Trophoblast cell (in vitro differentiated cells and primary cell): ENCODE measurements around the gene ZNF653.

Experiments used
- DNase-seq, 2 donors: peaks; one replicate each; pipeline ENCODE4 v3.0.0-alpha.2; 2016
- H2AFZ ChIP-seq: 2 replicates; pipeline ENCODE4 v1.6.1; 2013; ENCODE audit warnings: low read length, moderate library complexity, mild to moderate bottlenecking; ENCODE audit not compliant: insufficient read depth, poor library complexity
- H2AK5ac ChIP-seq: 2 replicates; pipeline ENCODE4 v1.6.1; 2013; ENCODE audit warnings: mild to moderate bottlenecking, low read length
- H2BK120ac ChIP-seq: 2 replicates; pipeline ENCODE4 v1.6.1; 2013; ENCODE audit warnings: low read length, mild to moderate bottlenecking, moderate library complexity; ENCODE audit not compliant: insufficient read depth, poor library complexity
- H2BK12ac ChIP-seq: 2 replicates; pipeline ENCODE4 v1.6.1; 2013; ENCODE audit warnings: mild to moderate bottlenecking, low read length, moderate library complexity
- H2BK5ac ChIP-seq: 2 replicates; pipeline ENCODE4 v1.6.1; 2013; ENCODE audit warnings: low read length, low read depth, moderate library complexity, mild to moderate bottlenecking; ENCODE audit not compliant: poor library complexity
- H3K14ac ChIP-seq: 2 replicates; pipeline ENCODE4 v1.6.1; 2013; ENCODE audit warnings: mild to moderate bottlenecking, low read length
- H3K18ac ChIP-seq: 2 replicates; pipeline ENCODE4 v1.6.1; 2013; ENCODE audit warnings: mild to moderate bottlenecking, low read length
- H3K23ac ChIP-seq: 2 replicates; pipeline ENCODE4 v1.6.1; 2013; ENCODE audit warnings: low read length
- H3K27ac ChIP-seq: 2 replicates; pipeline ENCODE4 v1.5.1; 2013; ENCODE audit warnings: low read depth, mild to moderate bottlenecking, inconsistent platforms, low read length, moderate library complexity
- H3K27me3 ChIP-seq: 2 replicates; pipeline ENCODE4 v1.6.1; 2013; ENCODE audit warnings: inconsistent platforms, mild to moderate bottlenecking, low read length, moderate library complexity; ENCODE audit not compliant: insufficient read depth
- H3K36me3 ChIP-seq, 2 experiments: 1 replicate in 1 of 2; 2 replicates in 1 of 2; pipeline ENCODE4 v1.6.1; 2013; ENCODE audit warnings: low read length in 2 of 2, mild to moderate bottlenecking in 2 of 2, moderate library complexity in 1 of 2; ENCODE audit not compliant: insufficient read depth in 2 of 2, control insufficient read depth in 1 of 2
- H3K4ac ChIP-seq: 2 replicates; pipeline ENCODE4 v1.6.1; 2013; ENCODE audit warnings: low read depth, mild to moderate bottlenecking, low read length, moderate library complexity
- H3K4me1 ChIP-seq, 2 experiments: 1 replicate in 1 of 2; 2 replicates in 1 of 2; pipeline ENCODE4 v1.6.1; 2013; ENCODE audit warnings: low read length in 2 of 2, mild to moderate bottlenecking in 2 of 2, moderate library complexity in 1 of 2; ENCODE audit not compliant: insufficient read depth in 2 of 2, control insufficient read depth in 1 of 2
- H3K4me2 ChIP-seq: 2 replicates; pipeline ENCODE4 v1.6.1; 2013; ENCODE audit warnings: inconsistent platforms, mild to moderate bottlenecking, low read length, moderate library complexity
- H3K4me3 ChIP-seq: 2 replicates; pipeline ENCODE4 v1.5.1; 2013; ENCODE audit warnings: mild to moderate bottlenecking, low read depth, low read length, inconsistent platforms
- H3K79me1 ChIP-seq: one replicate; pipeline ENCODE4 v1.6.1; 2013; ENCODE audit warnings: low read length
- H3K79me2 ChIP-seq: 2 replicates; pipeline ENCODE4 v1.6.1; 2013; ENCODE audit warnings: low read length, mild to moderate bottlenecking; ENCODE audit not compliant: control insufficient read depth, insufficient read depth, poor library complexity
- H3K9ac ChIP-seq: 2 replicates; pipeline ENCODE4 v1.6.1; 2013; ENCODE audit warnings: mild to moderate bottlenecking, low read length
- H3K9me3 ChIP-seq: 2 replicates; pipeline ENCODE4 v1.6.1; 2013; ENCODE audit warnings: low read depth, mild to moderate bottlenecking, control low read depth, inconsistent platforms, low read length; ENCODE audit not compliant: insufficient read depth
- H4K12ac ChIP-seq: 2 replicates; pipeline ENCODE4 v1.6.1; 2013; ENCODE audit warnings: low read depth, mild to moderate bottlenecking, low read length, moderate library complexity
- H4K8ac ChIP-seq: 2 replicates; pipeline ENCODE4 v1.6.1; 2013; ENCODE audit warnings: low read depth, mild to moderate bottlenecking, low read length, moderate library complexity
- H4K91ac ChIP-seq: one replicate; pipeline ENCODE4 v1.6.1; 2013; ENCODE audit warnings: low read depth, mild to moderate bottlenecking, low read length, moderate library complexity
- WGBS: extraction: QIAGEN DNeasy Blood & Tissue Kit; methylation state at CpG from one replicate; pipeline ENCODE4 v1.1.7; 2013; ENCODE audit warnings: missing lambda C conversion rate; ENCODE audit not compliant: insufficient read length, insufficient coverage; ENCODE audit errors: extremely low coverage; 5-methylcytosine and 5-hydroxymethylcytosine counted together

ZNF653 gene

DNA sequence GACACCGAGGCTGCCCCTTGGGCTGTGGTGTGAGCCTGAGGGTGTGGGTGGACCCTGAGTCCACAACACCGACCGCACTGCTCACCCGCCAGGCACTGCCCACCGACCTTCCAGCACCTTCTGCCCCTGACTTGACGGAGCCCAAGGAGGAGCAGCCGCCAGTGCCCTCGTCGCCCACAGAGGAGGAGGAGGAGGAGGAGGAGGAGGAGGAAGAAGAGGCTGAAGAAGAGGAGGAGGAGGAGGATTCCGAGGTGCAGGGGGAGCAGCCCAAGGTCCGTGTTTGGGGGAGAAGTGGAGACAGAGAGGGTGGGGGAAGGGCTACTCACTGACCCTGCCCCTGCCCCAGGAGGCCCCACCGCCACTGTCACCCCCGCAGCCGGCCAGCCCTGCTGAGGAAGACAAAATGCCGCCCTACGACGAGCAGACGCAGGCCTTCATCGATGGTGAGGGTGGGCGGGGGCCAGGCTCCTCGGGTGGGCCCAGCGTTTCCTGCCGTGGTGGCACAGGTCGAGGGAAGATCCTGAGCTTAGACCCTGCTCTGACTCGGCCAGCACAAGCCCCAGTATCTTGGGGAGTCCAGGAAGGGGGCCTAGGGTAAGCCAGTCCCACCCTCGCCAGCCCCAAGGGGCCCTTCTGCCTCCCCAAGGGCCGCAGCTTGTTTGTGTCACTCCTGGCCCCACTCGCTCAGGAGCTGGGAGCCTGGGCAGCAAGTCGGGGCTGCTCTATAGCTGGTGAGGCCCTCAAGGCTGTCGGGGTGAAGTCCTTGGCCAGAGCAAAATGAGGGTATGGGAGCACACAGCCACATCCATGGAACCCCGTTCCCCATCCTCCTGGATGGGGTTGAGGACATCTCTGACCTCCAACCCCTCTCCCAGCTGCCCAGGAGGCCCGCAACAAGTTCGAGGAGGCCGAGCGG, 58.0 kb downstream of the ZNF653 start:
- peaks cover 65 to 69% of the 10 kb centered on the region in 2 experiments for H3K36me3 ChIP-seq

GRCh38 chr19:11446652-11447301, 58.9 kb downstream of the ZNF653 start:
- H2BK12ac ChIP-seq, result no peak overlapping the region
- no peak overlapping the region for H4K8ac ChIP-seq
- H3K79me1 ChIP-seq, result no peaks in the 10 kb centered on the region
- H3K18ac ChIP-seq, result no peak overlapping the region
- H3K79me2 ChIP-seq, result no peaks in the 10 kb centered on the region
- H3K14ac ChIP-seq, result no peak overlapping the region
- no peak overlapping the region for H2AK5ac ChIP-seq
- H3K27me3 ChIP-seq, result no peaks in the 10 kb centered on the region
- H4K12ac ChIP-seq, result no peak overlapping the region
- H3K36me3 ChIP-seq, result peaks cover 72 to 77% of the 10 kb centered on the region in 2 experiments
- no peak overlapping the region for H3K4me3 ChIP-seq
- H3K9ac ChIP-seq, result no peak overlapping the region
- H4K91ac ChIP-seq, result no peak overlapping the region
- H3K4me2 ChIP-seq, result no peak overlapping the region
- no peak overlapping the region for H3K27ac ChIP-seq
- no peak overlapping the region for H2AFZ ChIP-seq
- no peak overlapping the region for H2BK5ac ChIP-seq
- H3K23ac ChIP-seq, result no peak overlapping the region
- no CpG with 5 or more reads among the region's 23 CpGs for WGBS
- no peak overlapping the region for H3K4ac ChIP-seq
- no peaks in the 10 kb centered on the region for H3K9me3 ChIP-seq
- H2BK120ac ChIP-seq, result no peak overlapping the region
- H3K4me1 ChIP-seq, result no peaks in the 10 kb centered on the region
- peak in 1 of 2 donors; percentile 67 for DNase-seq

More for the DNA sequence above, 58.0 kb downstream of the ZNF653 start:
- H3K27ac ChIP-seq, result no peak overlapping the region
- no peak overlapping the region for H3K18ac ChIP-seq
- H2BK120ac ChIP-seq, result no peak overlapping the region
- no peak overlapping the region for H2AFZ ChIP-seq
- no peaks in the 10 kb centered on the region for H3K4me1 ChIP-seq
- no CpG with 5 or more reads among the region's 35 CpGs for WGBS
- H3K4me2 ChIP-seq, result no peak overlapping the region
- no peak overlapping the region for H2BK12ac ChIP-seq
- H3K79me2 ChIP-seq, result no peaks in the 10 kb centered on the region
- H4K91ac ChIP-seq, result no peak overlapping the region
- no peak overlapping the region for H3K14ac ChIP-seq
- H3K23ac ChIP-seq, result no peak overlapping the region
- no peaks in the 10 kb centered on the region for H3K79me1 ChIP-seq
- H3K4ac ChIP-seq, result no peak overlapping the region
- DNase-seq, result no peak
- no peak overlapping the region for H2BK5ac ChIP-seq
- H4K8ac ChIP-seq, result no peak overlapping the region
- H3K9ac ChIP-seq, result no peak overlapping the region
- H2AK5ac ChIP-seq, result no peak overlapping the region
- H3K9me3 ChIP-seq, result no peaks in the 10 kb centered on the region
- no peak overlapping the region for H3K4me3 ChIP-seq
- no peak overlapping the region for H4K12ac ChIP-seq
- H3K27me3 ChIP-seq, result no peaks in the 10 kb centered on the region

DNA sequence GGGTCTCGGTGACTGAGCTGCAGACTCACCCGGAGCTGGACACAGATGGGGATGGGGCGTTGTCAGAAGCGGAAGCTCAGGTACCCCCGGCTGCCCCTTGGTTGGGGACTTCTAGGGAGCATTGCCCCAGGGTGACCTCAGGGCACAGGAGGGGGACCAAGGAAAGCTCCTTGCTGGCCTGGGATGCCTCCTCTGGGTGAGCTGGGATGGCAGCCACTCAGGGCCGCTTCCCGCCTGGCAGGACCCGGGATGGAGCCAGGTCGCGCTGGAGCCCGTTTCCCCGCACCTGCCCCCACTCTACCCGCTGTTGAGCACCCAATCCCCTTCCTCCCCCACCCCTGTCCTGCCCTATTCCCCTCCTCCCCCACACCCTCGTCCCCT, 59.4 kb downstream of the ZNF653 start:
- Histone ChIP-seq H2BK120ac (no peak overlapping the region), H3K27ac (no peak overlapping the region), H2BK12ac (no peak overlapping the region), H3K9ac (no peak overlapping the region), H3K4me2 (no peak overlapping the region), H3K36me3 (peaks cover 77 to 82% of the 10 kb centered on the region in 2 experiments), H2AFZ (no peak overlapping the region), H3K4me3 (no peak overlapping the region), H3K4me1 (no peaks in the 10 kb centered on the region), H3K4ac (no peak overlapping the region), H3K14ac (no peak overlapping the region), H4K91ac (no peak overlapping the region), H3K27me3 (no peaks in the 10 kb centered on the region), H4K12ac (no peak overlapping the region), H3K79me1 (no peaks in the 10 kb centered on the region), H2BK5ac (no peak overlapping the region), H3K18ac (no peak overlapping the region), H2AK5ac (no peak overlapping the region), H3K79me2 (no peaks in the 10 kb centered on the region), H3K9me3 (no peaks in the 10 kb centered on the region), H4K8ac (no peak overlapping the region), H3K23ac (no peak overlapping the region)
- DNase-seq, result no peak
- no CpG with 5 or more reads among the region's 14 CpGs for WGBS

DNA sequence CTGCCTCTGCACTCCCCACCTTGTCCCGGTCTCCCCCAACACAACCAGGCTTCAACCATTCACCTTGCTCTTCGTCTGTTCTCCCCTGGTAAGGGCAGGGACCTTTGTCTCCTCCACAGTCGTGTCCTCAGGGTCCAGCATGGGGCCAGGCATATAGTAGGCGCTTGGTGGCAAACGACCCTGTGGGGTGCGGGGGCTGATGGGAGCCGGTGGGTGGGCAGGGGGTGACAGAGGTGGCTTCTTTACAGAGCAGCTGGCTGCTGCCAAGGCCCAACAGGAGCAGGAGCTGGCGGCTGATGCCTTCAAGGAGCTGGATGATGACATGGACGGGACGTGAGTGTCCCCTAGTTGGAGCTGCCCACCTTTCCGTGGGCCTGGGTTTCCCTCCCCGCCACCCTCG, 60.5 kb downstream of the ZNF653 start:
- Histone ChIP-seq H2BK12ac (no peak overlapping the region), H3K79me1 (no peaks in the 10 kb centered on the region), H2AFZ (no peak overlapping the region), H3K4me2 (no peak overlapping the region), H3K27me3 (no peaks in the 10 kb centered on the region), H4K91ac (no peak overlapping the region), H2BK5ac (no peak overlapping the region), H3K79me2 (no peaks in the 10 kb centered on the region), H3K4ac (no peak overlapping the region), H3K18ac (no peak overlapping the region), H2BK120ac (no peak overlapping the region), H2AK5ac (no peak overlapping the region), H3K4me1 (no peaks in the 10 kb centered on the region), H4K12ac (no peak overlapping the region), H3K27ac (no peak overlapping the region), H3K4me3 (no peak overlapping the region), H3K36me3 (peaks cover 79 to 82% of the 10 kb centered on the region in 2 experiments), H3K14ac (no peak overlapping the region), H4K8ac (no peak overlapping the region), H3K9me3 (no peaks in the 10 kb centered on the region), H3K9ac (no peak overlapping the region), H3K23ac (no peak overlapping the region)
- DNase-seq, result no peak
- WGBS, result no CpG with 5 or more reads among the region's 13 CpGs
